GM18867 (cell line): ENCODE measurements around the gene CTIF.
"Not testable (repeated sequence)": the region's sequence is repeated elsewhere in the genome, so short reads cannot be mapped to it uniquely, and the experiment has no call there.

Experiments used
- ATAC-seq: cut with Tn5 transposase; IDR thresholded peaks from one replicate; pipeline ENCODE4 v1.9.1; 2021; ENCODE audit warnings: mild to moderate bottlenecking, moderate library complexity; ENCODE audit not compliant: unreplicated experiment

The CTIF gene

GRCh38 chr18:48811401-48811800 is 272.6 kb downstream of the CTIF start:
- no peak for ATAC-seq

GRCh38 chr18:48811977-48812451 is 273.2 kb downstream of the CTIF start:
- ATAC-seq = not testable (repeated sequence)

GRCh38 chr18:48813321-48813720 is 274.5 kb downstream of the CTIF start:
- ATAC-seq = no peak

GRCh38 chr18:48813833-48814489 is 275.1 kb downstream of the CTIF start:
- ATAC-seq = no peak

GRCh38 chr18:48814490-48815178 is 275.8 kb downstream of the CTIF start:
- no peak for ATAC-seq

- no peak for ATAC-seq
Measured at GRCh38 chr18:48815179-48815515, 276.3 kb downstream of the CTIF start.

GRCh38 chr18:48815581-48816324 is 276.9 kb downstream of the CTIF start:
- no peak for ATAC-seq

- ATAC-seq = no peak
Measured at GRCh38 chr18:48816554-48816953, 277.7 kb downstream of the CTIF start.

GRCh38 chr18:48817021-48817461 is 278.2 kb downstream of the CTIF start:
- ATAC-seq = no peak

- ATAC-seq = no peak
Measured at GRCh38 chr18:48818329-48819254, 279.8 kb downstream of the CTIF start.

GRCh38 chr18:48819276-48819675 is 280.4 kb downstream of the CTIF start:
- no peak for ATAC-seq

GRCh38 chr18:48819781-48820482 is 281.1 kb downstream of the CTIF start:
- ATAC-seq = no peak

- peak; percentile 95 for ATAC-seq
Measured at GRCh38 chr18:48820483-48821250, 281.8 kb downstream of the CTIF start.

- ATAC-seq = peak; percentile 7
Measured at GRCh38 chr18:48821251-48821590, 282.4 kb downstream of the CTIF start.

GRCh38 chr18:48821845-48822244 is 283.0 kb downstream of the CTIF start:
- ATAC-seq = no peak

GRCh38 chr18:48824231-48824970 is 285.6 kb downstream of the CTIF start:
- no peak for ATAC-seq

GRCh38 chr18:48825101-48825745 is 286.4 kb downstream of the CTIF start:
- ATAC-seq = no peak

GRCh38 chr18:48826271-48826670 is 287.4 kb downstream of the CTIF start:
- no peak for ATAC-seq
